Panc1 (cell line): Measurements from ENCODE around the gene FAM237B. TPM values are rescaled to one million over a fixed set of nuclear protein-coding genes. Genes with fewer than 3 reads are reported as not detected.
"Not testable (repeated sequence)": the region's sequence is repeated elsewhere in the genome, so short reads cannot be mapped to it uniquely, and the experiment has no call there.

ENCODE experiments used
- ATAC-seq: fragments of 200-7000 bp; cut with Tn5 transposase; 2 replicates; pipeline ENCODE4 v1.9.1; 2020; ENCODE audit warnings: mild to moderate bottlenecking, moderate library complexity
- BruUV-seq: library from RNA; stranded (reverse); fragments of 400-500 nt; replicated peaks from 2 replicates; lab custom pipeline; 2021; lab: Mats Ljungman, UMichigan
- CTCF ChIA-PET: fragments of 300-600 bp; sonication (Branson Sonifier 250); formaldehyde crosslinking; loops from one replicate; lab custom pipeline; 2022; ENCODE audit warnings: antibody characterized with exemption; lab: Charles Lee
- POLR2A ChIA-PET: fragments of 300-600 bp; sonication (Branson Sonifier 250); formaldehyde crosslinking; loops from one replicate; lab custom pipeline; 2022; ENCODE audit warnings: antibody characterized with exemption; lab: Charles Lee
- DNase-seq: peaks from one replicate; pipeline ENCODE4 v3.0.0-alpha.2; 2010; ENCODE audit warnings: low read depth, low spot score
- H3K27ac ChIP-seq: 2 replicates; pipeline ENCODE4 v1.5.1; 2011; ENCODE audit warnings: mild to moderate bottlenecking, low read length, inconsistent platforms
- H3K27me3 ChIP-seq: fragments of 200-500 bp; sonication (Bioruptor generic); 2 replicates; pipeline ENCODE4 v1.6.0; 2014; ENCODE audit warnings: low read length, inconsistent platforms; ENCODE audit not compliant: control insufficient read depth, insufficient read depth
- H3K36me3 ChIP-seq: fragments of 200-500 bp; sonication (Bioruptor generic); 2 replicates; pipeline ENCODE4 v1.5.1; 2014; ENCODE audit warnings: inconsistent platforms, mild to moderate bottlenecking, low read length, moderate library complexity; ENCODE audit not compliant: control insufficient read depth, insufficient read depth
- H3K4me1 ChIP-seq: 2 replicates; pipeline ENCODE4 v1.5.1; 2011; ENCODE audit warnings: inconsistent platforms, mild to moderate bottlenecking, low read length, moderate library complexity; ENCODE audit not compliant: control insufficient read depth, insufficient read depth
- H3K4me3 ChIP-seq, 2 experiments: 2 replicates each; pipeline ENCODE4 v1.5.1; 2011 to 2012; ENCODE audit warnings: low read depth in 2 of 2, low read length in 2 of 2, mild to moderate bottlenecking in 2 of 2, inconsistent platforms in 1 of 2, moderate library complexity in 1 of 2
- H3K9me3 ChIP-seq: fragments of 200-500 bp; sonication (Bioruptor generic); 2 replicates; pipeline ENCODE4 v1.5.1; 2014; ENCODE audit warnings: low read depth, mild to moderate bottlenecking, inconsistent platforms, low read length, moderate library complexity; ENCODE audit not compliant: control insufficient read depth, insufficient read depth
- CTCF ChIP-seq: fragments of 450-650 bp; IDR thresholded peaks from 2 replicates; pipeline ENCODE4 v1.5.1; 2017; ENCODE audit warnings: mild to moderate bottlenecking
- POLR2AphosphoS5 ChIP-seq: IDR thresholded peaks from 2 replicates; pipeline ENCODE4 v1.6.1; 2012; ENCODE audit warnings: mild to moderate bottlenecking, low read depth, low read length, moderate library complexity
- REST ChIP-seq, 2 experiments: IDR thresholded peaks; 2 replicates each; pipeline ENCODE4 v1.6.1; 2011 to 2012; ENCODE audit warnings: low read depth in 2 of 2, control low read depth in 1 of 2, low read length in 1 of 2, mild to moderate bottlenecking in 1 of 2, moderate library complexity in 1 of 2; ENCODE audit not compliant: insufficient read depth in 1 of 2
- SIN3A ChIP-seq: IDR thresholded peaks from 2 replicates; pipeline ENCODE4 v1.6.1; 2012; ENCODE audit warnings: low read depth, mild to moderate bottlenecking, low read length, moderate library complexity, borderline replicate concordance; ENCODE audit not compliant: insufficient read depth
- TCF7L2 ChIP-seq: IDR thresholded peaks from 2 replicates; pipeline ENCODE4 v1.6.1; 2011; ENCODE audit warnings: mild to moderate bottlenecking, low read depth, low read length, inconsistent platforms
- in situ Hi-C: cut with HindIII; loops from 2 replicates; pipeline ENCODE4 v1.10.0; 2016; ENCODE audit warnings: low sequenced_read_pairs, low pct_unique_long_range_greater_than_20kb
- intact Hi-C: fragments of 100-400 bp; cut with micrococcal nuclease; formaldehyde crosslinking; loops from one replicate; pipeline ENCODE4 v1.10.0; 2022; ENCODE audit not compliant: unreplicated experiment
- total RNA-seq: library from RNA; stranded (reverse); gene quantifications from one replicate; pipeline ENCODE4 v1.2.1, GENCODE V29; 2021; ENCODE audit not compliant: unreplicated experiment

Gene FAM237B
- total RNA-seq, 1 experiment from 2014 or later = not detected

GRCh38 chr7:90345016-90345415 is 23.9 kb upstream of the FAM237B start:
- intact Hi-C loops (no loop called here), in situ Hi-C loops (no loop called here)
- BruUV-seq = no TSS peak
- no peak overlapping the region for H3K27ac ChIP-seq
- ATAC-seq (no peak), DNase-seq (no peak)
- no peaks in the 10 kb centered on the region for H3K27me3 ChIP-seq
- TF ChIP-seq POLR2AphosphoS5 (no peak), TCF7L2 (no peak), SIN3A (no peak), CTCF (no peak), REST (IDR thresholded peaks at IDR 0.05; ENCODE audit: insufficient read depth in 1 of 2, low read depth in 2 of 2, low read length in 1 of 2) (no peak)
- POLR2A ChIA-PET = no interaction called here
- peaks cover 5% of the 10 kb centered on the region; the same call in 1 of the 2 replicates for H3K36me3 ChIP-seq
- no peaks in the 10 kb centered on the region for H3K9me3 ChIP-seq
- H3K4me3 ChIP-seq = no peak overlapping the region; a peak in 2 of 4 replicates
- CTCF ChIA-PET = no interaction called here
- peaks cover 3% of the 10 kb centered on the region; the same call in 1 of the 2 replicates for H3K4me1 ChIP-seq

GRCh38 chr7:90337106-90337505 is 16.0 kb upstream of the FAM237B start:
- no TSS peak for BruUV-seq
- POLR2A ChIA-PET = no interaction called here
- Histone ChIP-seq H3K36me3 (no peaks in the 10 kb centered on the region), H3K27ac (no peak overlapping the region), H3K27me3 (peaks cover 3% of the 10 kb centered on the region; the same call in 1 of the 2 replicates), H3K4me3 (no peak overlapping the region), H3K9me3 (no peaks in the 10 kb centered on the region), H3K4me1 (no peaks in the 10 kb centered on the region)
- CTCF ChIA-PET = no interaction called here
- TF ChIP-seq REST (IDR thresholded peaks at IDR 0.05; ENCODE audit: insufficient read depth in 1 of 2, low read depth in 2 of 2, low read length in 1 of 2) (no peak), SIN3A (no peak), CTCF (no peak), POLR2AphosphoS5 (no peak), TCF7L2 (no peak)
- ATAC-seq (no peak), DNase-seq (no peak)
- intact Hi-C loops (no loop called here), in situ Hi-C loops (no loop called here)

- H3K27me3 ChIP-seq, BruUV-seq, DNase-seq, H3K27ac ChIP-seq, H3K36me3 ChIP-seq, H3K4me1 ChIP-seq, H3K9me3 ChIP-seq, H3K4me3 ChIP-seq, in situ Hi-C loops, intact Hi-C loops, POLR2A ChIA-PET, CTCF ChIA-PET, ATAC-seq: not testable (repeated sequence)
These were observed 13.8 kb upstream of the FAM237B start for GRCh38 chr7:90334926-90335325.
